Measurements from ENCODE around the gene FOLR1. TPM values are rescaled to one million over a fixed set of nuclear protein-coding genes. Genes with fewer than 3 reads are reported as not detected.

FOLR1 gene
- total RNA-seq, 1 experiment from 2014 or later, result not detected

Other genes starting within 250 kb of the FOLR1 start
- 1.6 and 3.9 TPM in 2 replicates for gene IL18BP, start 193.2 kb upstream of the FOLR1 start, total RNA-seq (2014; rRNA removed; shearing (Covaris generic))
- gene NUMA1, start 111.6 kb upstream of the FOLR1 start, total RNA-seq (2014; rRNA removed; shearing (Covaris generic)), result 113 and 161 TPM in 2 replicates
- gene LRRC51, start 111.3 kb upstream of the FOLR1 start, total RNA-seq (2014; rRNA removed; shearing (Covaris generic)), result 10.9 and 20.3 TPM in 2 replicates
- gene LAMTOR1, start 88.8 kb upstream of the FOLR1 start, total RNA-seq (2014; rRNA removed; shearing (Covaris generic)), result 147 and 168 TPM in 2 replicates
- not detected in 2 replicates for gene TOMT, start 86.2 kb upstream of the FOLR1 start, total RNA-seq (2014; rRNA removed; shearing (Covaris generic))
- 81.5 and 94.6 TPM in 2 replicates for gene ANAPC15, start 79.4 kb upstream of the FOLR1 start, total RNA-seq (2014; rRNA removed; shearing (Covaris generic))
- gene FOLR3, start 56.4 kb upstream of the FOLR1 start, total RNA-seq (2014; rRNA removed; shearing (Covaris generic)), result not detected in 2 replicates
- not detected in 2 replicates for gene FOLR2, start 24.7 kb downstream of the FOLR1 start, total RNA-seq (2014; rRNA removed; shearing (Covaris generic))
- gene INPPL1, start 32.6 kb downstream of the FOLR1 start, total RNA-seq (2014; rRNA removed; shearing (Covaris generic)), result 55.7 and 73.0 TPM in 2 replicates
- not detected in 2 replicates for gene PHOX2A, start 52.0 kb downstream of the FOLR1 start, total RNA-seq (2014; rRNA removed; shearing (Covaris generic))
- 41.7 and 48.8 TPM in 2 replicates for gene CLPB, start 242.4 kb downstream of the FOLR1 start, total RNA-seq (2014; rRNA removed; shearing (Covaris generic))

Data from A172 (cell line).